Activated CD8-positive, alpha-beta memory T cell treated with anti-CD3 and anti-CD28 coated beads, Interleukin-2, amount 50 U/mL, for 1 hour (primary cell): ENCODE data around the gene OTOF.

Experiments
- DNase-seq: peaks from one replicate; pipeline ENCODE4 v3.0.0-alpha.2; 2020; ENCODE audit errors: extremely low read depth

The OTOF gene

DNA sequence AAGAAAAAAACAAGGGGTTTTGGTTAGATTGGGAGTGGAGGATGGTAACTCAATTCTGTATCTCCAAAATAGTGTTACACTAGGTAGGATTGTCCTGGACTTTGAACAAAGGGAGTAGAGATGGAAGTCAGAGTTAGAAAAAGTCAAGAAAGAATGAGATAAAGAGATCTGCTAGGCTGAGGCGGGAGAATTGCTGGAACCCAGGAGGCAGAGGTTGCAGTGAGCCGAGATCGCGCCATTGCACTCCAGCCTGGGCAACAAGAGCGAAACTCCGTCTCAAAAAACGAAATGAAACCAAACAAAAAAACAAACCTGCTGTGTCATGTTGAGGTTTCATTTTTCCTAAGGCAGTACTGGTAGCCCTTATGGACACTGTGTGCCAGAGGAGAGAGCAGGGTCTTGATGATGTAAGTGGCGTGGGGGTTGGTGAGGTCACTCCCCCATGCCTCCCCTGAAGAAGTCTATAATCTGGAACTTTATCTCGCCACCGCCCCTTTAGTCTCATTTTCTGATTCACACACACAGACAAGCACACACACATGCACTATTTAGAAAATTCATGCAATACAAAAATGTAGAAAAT, 65.7 kb downstream of the OTOF start:
- no peak for DNase-seq

DNA sequence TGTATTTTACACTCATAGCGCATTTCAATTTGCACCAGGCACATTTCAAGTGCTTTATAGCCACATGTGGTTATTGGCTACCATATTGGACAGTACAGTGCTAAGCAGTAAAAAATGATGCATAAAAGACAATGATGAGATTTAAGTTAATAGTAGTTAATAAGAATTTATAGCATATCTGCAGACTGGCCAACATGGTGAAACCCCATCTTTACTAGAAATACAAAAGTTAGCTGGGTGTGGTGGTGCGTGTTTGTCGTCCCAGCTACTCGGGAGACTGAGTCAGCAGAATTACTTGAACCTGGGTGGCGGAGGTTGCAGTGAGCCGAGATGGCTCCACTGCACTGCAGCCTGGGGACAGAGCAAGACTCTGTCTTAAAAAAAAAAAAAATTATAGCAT, 66.5 kb downstream of the OTOF start:
- no peak for DNase-seq

DNA sequence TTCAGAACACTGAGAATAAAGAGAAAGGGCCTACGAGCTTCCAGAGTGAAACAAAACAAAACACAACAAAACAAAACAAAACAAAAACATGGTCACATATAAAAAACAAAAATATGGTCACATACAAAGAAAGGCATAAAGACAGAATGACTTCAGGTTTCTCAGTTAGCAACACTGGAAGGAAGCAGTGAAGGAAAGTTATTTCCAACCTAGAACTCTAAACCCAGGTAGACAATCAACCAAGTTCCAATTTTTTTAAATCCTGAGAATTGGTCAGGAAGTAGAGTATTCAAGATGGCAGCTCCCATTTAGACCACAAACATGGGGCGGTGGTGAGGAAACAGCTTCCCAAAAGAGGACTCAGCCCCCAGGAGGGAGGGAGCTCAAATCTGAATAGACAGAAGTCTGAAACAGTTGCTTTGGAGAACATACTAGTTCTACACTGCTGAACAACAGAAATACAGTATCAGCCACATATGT, 67.1 kb downstream of the OTOF start:
- DNase-seq: no peak

DNA sequence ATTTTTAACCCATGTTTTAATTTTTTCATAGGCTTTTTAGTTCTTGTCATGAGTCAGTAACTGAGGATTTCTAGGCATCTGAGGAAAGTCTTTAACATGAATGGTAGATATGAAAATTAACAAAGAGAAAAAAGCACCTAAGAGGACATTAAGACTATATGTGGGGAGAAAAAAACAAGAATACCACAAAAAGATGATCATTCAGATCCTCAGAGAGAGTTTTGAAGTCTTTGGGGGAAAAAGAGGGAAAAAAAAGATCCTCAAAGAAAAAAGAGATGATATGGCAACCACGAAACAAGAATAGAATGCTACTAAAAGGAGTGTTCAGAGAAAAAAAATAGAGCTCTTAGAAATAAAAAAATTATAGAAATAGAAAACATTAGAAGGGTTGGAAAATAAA, 68.1 kb downstream of the OTOF start:
- no peak for DNase-seq

DNA sequence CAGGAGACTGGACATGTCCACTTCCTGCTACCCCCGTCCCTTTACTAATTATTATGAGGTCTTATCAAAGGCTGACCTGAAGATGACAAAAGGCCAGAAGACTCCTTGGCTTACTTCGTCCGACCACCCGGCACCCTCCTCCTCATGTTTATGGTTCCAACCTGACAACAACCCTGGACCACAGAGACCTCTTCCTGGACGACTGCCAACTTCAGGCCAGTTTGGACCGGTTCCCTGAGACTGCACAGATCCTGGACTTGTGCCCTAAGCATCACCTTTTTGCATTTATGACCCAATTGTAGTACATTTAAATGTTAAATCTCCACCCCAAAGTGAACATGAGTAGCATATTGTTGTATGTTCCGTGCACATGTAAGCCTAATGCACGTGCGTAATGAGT, 70.4 kb downstream of the OTOF start:
- no peak for DNase-seq
